Amygdala (tissue), 56 donors: ENCODE measurements around the gene PRDM4.
A peak's percentile ranks its signal among the peaks of the same experiment; 100 is the strongest.
"Not testable (repeated sequence)": the region's sequence is repeated elsewhere in the genome, so short reads cannot be mapped to it uniquely, and the experiment has no call there.

ENCODE experiments used
- DNase-seq, 56 donors: peaks; one replicate each; lab custom pipeline; 2025; lab: John Stamatoyannopoulos, UW

The PRDM4 gene

GRCh38 chr12:107774349-107775029 is 13.6 kb upstream of the PRDM4 start, which contains the start of gene ASCL4:
ASCL4 (plus strand) TSS chr12:107774704; CDS start chr12:107775219, 515 bp downstream.
- no peak for DNase-seq

GRCh38 chr12:107767466-107767865 is 6.5 kb upstream of the PRDM4 start:
- no peak for DNase-seq

GRCh38 chr12:107765316-107765715 is 4.4 kb upstream of the PRDM4 start:
- no peak for DNase-seq

DNA sequence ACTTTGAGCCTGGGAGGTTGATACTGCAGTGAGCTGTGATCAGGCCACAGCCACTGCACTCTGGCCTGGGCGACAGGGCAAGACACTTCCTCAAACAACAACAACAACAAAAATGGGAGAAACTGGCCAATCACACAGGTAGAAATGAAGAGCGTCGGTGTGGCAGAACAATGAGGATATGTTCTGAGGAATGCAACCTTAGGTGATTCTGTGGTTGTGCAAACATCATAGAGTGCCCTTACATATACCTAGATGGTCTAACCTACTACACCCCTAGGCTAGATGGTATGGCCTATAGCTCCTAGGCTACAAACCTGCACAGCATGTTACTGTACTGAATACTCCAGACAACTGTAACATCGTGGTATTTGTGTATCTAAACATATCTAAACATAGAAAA is 3.7 kb upstream of the PRDM4 start:
- no peak for DNase-seq

- DNase-seq = no peak
Measured at GRCh38 chr12:107762874-107763273, 1.9 kb upstream of the PRDM4 start.

DNA sequence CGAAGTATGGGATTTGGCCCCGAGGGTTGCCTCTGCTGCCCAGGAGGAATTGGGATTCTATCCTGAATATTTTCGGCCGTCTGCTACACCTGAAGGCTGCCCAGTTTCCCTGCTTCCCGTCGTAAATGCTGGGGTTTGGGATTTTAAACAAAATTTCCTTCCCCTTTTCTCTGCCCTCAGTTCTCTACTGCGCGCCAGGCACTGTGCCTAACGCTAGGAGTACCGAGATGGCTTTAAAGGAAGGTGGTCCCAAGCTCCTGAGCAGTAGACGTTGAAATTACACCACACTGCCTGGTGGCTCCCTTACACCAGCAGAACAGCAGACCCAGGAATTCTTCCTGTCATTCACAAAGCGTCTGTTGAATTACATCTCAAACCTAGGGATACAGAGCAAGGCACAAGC is 566 bp upstream of the PRDM4 start:
- DNase-seq = peak in 5 of 56 donors; percentile 26 to 60 (median 56)

DNA sequence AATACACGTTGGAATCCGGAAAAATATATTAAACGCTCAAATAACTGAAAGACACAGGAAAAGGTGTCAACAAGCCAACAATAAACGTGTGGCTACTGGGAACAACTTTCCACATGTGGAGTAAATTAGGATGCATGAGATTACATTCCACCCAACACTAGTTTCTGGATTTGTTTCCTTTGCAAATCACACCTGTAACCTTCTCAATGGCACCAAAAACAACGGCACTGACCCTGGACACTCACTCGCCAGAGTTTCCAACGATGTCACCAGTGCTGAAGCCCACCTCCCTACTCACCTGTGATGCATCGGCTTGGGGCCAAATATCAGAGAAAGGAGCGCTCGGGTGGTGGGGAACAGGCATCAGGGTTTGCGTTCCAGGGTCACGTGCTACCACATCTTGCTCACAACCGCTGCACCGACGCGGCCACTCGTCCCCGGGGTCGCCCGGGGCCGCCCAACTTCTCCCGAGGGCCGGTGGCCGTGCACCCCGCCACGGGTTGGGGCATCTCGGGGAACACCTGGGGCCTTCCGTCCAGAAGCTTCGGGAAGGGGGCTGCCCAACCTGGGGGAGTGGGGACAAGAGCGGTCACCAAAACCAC is 629 bp downstream of the PRDM4 start:
- peak in 14 of 56 donors; percentile 3 to 51 (median 28) for DNase-seq

DNA sequence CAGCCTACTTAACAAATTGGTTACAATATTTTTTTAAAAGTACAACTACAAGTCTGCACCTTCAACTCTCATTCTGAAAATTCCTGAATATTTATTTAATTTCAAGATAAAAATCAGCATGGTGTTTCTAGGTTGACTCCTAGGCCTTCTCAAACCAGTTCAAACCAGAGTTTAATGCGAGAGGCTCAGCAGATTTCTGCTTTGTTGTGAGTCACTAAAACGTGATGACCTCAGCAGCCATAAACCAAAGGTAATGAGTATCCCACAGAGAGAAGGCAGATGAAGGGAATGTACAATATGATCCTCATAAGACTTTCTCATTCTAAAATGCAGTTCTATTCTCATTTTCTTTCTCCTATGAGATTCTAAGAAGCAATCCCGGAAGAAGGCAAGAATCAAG is 1.5 kb downstream of the PRDM4 start:
- no peak for DNase-seq

- DNase-seq = no peak
Measured at GRCh38 chr12:107749083-107749482, 11.9 kb downstream of the PRDM4 start.

DNA sequence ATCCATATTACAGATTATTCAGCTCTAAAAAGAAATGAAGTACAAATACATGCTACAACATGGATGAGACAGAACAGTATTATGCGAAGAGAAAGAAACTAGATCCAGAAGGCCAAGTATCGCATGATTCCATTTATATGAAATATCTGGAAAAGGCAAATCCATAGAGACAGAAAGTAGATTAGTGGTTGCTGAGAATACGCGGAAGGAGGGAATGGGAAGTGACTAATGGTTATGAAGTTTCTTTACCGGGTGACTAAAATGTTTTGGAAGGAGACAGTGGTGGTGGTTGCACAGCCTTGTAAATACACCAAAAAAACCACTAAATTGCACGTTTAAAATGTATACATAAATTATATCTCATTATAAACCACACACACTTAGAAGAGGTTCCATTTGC is 12.5 kb downstream of the PRDM4 start:
- no peak for DNase-seq

- no peak for DNase-seq
Measured at GRCh38 chr12:107736914-107737313, 24.0 kb downstream of the PRDM4 start.

DNA sequence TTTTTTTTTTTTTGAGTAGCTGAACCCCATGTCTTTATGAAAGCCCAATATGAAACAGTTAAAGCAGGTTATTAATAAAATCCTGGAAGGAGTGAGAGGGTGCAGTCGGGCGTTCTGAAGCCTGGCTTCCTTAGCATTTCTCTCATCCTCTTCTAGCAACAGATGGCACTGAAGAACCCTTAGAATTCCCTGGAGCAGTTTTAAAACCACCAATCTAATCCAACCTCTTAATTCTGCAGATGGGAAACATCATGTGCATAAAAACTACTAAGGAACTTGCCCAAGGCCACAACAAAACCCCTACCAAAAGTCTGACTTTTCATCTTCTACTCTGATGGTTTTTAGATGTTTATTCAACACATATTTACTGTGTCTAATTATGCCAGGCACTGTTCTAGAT is 25.2 kb downstream of the PRDM4 start:
- no peak for DNase-seq

- DNase-seq = no peak
Measured at GRCh38 chr12:107734139-107734538, 26.8 kb downstream of the PRDM4 start.

- DNase-seq = no peak
Measured at GRCh38 chr12:107732365-107732764, 28.6 kb downstream of the PRDM4 start.

GRCh38 chr12:107731366-107731765 is 29.6 kb downstream of the PRDM4 start:
- no peak for DNase-seq

GRCh38 chr12:107730618-107731341 is 30.2 kb downstream of the PRDM4 start:
- DNase-seq = no peak

- DNase-seq = not testable (repeated sequence)
Measured at GRCh38 chr12:107727742-107728141, 33.2 kb downstream of the PRDM4 start.

- DNase-seq = not testable (repeated sequence)
Measured at GRCh38 chr12:107727327-107727726, 33.6 kb downstream of the PRDM4 start.

GRCh38 chr12:107718606-107719005 is 42.3 kb downstream of the PRDM4 start:
- no peak for DNase-seq

GRCh38 chr12:107715780-107716179 is 45.2 kb downstream of the PRDM4 start:
- DNase-seq = no peak

DNA sequence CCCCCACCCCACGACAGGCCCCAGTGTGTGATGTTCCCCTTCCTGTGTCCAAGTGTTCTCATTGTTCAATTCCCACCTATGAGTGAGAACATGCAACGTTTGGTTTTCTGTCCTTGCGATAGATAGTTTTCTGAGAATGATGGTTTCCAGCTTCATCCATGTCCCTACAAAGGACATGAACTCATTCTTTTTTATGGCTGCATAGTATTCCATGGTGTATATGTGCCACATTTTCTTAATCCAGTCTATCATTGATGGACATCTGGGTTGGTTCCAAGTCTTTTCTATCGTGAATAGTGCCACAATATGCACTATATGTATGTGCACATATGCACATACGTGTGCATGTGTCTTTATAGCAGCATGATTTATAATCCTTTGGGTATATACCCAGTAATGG is 55.4 kb downstream of the PRDM4 start:
- DNase-seq = not testable (repeated sequence)

DNA sequence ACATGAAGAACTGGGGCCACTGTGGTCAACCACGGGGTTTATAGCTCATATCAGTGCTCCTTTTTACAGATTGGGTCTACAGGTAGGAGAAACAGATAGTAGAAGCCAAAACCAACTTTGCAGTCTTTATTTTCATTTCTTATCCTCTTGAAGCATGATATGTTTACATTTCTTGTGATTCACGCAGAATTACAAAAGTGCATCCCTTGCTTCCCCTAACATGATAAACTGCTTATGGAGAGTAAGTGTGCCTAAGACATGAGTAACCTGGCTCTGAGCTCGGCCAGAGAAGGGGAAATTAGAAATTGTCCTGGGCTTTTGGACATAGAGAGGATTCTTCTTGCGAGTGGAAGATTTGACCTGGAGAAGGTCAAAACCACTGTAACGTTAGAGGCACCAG is 56.9 kb downstream of the PRDM4 start:
- DNase-seq = no peak
